GM19395 (cell line): Measurements from ENCODE around the gene PHF14.

ENCODE experiments used
- ATAC-seq: cut with Tn5 transposase; IDR thresholded peaks from one replicate; pipeline ENCODE4 v1.9.1; 2021; ENCODE audit warnings: mild to moderate bottlenecking, moderate library complexity; ENCODE audit not compliant: unreplicated experiment

The PHF14 gene

DNA sequence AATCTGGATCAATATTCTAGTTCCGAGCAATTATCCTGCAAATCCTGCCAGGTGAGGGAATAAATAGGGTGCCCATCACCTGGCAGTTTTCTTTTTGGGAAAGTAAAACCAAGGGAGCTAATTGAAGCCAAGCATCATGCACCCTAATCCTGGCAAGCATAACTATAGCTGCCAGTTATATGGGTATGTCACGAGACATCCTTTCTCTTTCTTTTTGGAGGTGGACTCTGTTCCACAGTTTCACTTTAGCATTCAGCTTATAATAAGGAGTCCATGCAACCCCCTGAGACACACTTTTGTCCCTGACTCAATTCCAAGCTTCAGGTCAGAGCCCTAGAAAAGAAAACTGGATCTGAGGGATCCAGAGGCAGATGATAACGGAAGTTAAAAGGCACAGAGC lies 222.5 kb downstream of the PHF14 start:
- ATAC-seq, result no peak

DNA sequence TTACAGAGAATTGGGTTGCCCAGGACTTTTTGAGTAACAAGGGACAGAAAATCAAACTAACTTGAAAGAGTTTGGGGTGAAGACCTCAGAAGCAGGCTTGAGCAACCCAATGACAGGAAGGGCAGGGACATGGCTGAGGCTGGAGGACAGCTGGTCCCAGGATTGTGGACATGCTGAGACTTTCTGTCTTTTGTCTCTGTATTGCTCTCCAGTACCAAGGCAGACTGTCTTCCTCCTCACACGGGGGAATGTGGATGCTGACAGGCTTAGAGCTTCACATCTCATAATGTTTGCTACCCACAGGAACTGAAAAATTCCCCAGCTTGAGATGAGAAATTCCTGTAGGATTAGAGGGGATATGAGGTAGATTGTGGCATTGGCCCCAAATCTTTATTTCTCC lies 229.6 kb downstream of the PHF14 start:
- ATAC-seq, result no peak

DNA sequence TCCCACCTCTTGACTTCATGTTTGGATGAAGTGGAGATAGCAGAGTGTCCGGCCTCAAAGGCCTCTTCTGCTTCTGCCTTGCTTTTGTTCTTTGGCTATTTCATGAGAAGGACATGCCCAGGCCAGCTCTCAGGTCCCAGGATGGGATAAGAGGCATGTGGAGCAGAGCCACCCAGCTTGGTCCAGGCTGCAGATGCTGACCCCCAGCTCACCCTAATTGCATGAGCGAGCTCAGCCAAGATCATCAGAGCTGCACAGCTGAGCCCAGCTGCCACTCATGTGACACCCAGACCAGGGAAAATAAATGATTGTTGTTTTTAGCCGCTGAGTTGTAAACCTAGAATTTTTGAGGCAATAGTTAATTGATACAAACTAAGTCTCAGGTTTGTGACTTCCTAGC lies 230.0 kb downstream of the PHF14 start:
- no peak for ATAC-seq

DNA sequence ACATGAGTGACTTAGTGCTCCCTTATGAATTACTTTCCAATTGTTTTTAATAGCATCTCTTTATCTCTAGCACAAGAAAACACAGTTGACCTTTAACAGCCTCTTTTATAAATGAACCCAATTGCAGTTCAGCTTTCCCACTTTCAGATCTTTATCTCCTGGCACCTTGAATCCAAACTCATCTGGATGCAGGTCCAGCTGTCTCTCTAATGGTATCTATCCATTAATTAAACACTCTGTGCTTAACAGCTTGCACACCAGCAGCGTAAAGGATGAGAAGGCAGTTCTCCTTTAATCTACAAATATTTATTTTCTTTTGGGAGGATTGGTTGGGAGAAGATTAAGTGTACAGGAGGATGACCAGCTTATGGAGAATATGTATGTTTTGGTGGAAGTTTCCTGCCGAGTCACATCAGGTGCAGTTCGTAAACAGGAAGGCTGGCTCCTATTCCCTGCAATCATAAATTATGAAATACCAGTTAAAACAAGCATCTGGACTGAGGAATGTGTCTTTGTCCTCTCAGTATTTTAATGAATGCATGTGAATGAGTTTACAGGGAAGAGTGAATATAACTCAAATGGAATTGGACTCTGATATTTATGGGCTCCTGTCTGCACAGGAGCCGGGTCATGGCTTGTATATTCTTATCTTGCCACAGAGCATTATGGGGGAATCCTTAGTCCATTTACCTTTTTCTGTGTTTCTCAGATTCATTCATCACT lies 232.7 kb downstream of the PHF14 start:
- no peak for ATAC-seq

DNA sequence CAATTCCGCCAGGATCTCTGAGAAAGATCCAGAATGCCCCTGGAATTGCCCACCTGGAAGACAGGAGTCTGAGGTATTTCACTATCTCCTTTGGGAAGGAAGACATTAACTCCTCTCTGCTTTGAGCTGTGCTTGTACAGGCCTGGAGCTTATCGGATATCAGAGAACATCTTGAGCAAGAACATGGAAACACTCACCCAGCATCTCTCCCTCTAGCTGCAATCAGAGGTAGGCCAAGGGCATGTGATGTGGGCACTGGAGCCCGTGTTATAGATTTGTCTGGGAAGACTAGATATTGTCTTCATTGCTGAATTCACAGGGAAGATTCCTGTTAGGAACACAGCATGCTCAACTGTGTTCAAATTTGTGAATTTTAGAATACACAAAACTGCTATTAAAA lies 233.9 kb downstream of the PHF14 start:
- no peak for ATAC-seq

DNA sequence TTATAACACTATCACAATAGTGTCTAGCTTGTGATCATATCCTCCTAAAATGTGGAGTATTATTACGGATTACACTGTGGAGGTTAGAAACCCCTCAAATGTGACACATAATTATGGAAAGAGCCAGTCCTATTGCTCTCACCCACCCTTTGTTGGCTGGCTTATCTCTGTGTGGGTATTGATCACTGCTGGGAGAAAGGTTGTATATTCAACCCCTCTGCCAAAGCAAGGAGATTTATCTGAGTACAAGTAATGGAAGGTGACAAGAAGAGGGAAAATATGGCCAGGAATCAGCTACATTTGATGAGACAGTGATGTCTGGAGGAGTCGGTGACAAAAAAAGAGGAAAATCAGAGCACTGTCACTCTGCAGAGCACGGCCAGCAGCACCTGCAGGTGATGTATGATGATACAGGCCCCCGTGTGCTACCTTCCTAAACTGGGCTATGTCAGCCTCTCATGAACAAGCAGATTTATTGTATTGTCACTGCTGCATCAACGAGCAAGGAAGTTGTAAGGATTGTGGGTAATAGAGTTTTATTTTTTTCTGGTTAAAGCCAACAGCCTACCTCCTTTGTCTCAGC lies 235.3 kb downstream of the PHF14 start:
- no peak for ATAC-seq

DNA sequence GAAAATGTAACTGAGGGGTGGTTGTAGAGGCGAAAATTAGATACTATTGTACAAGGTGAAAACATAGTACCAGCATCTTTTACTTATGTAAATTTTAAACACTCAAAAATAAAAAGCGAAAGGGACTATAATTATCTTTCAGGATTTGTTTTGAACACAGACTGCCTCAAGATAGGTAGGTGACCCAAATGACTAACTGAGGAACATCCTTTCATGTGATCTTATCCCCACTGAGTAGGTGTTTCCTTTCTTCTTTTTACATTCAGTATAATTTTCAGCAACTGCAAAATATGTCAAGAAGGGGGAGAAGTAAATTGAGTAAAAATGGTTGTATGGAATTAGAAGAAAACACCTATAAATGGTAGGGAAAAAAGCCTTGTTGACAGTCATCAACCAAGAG lies 236.7 kb downstream of the PHF14 start:
- no peak for ATAC-seq

DNA sequence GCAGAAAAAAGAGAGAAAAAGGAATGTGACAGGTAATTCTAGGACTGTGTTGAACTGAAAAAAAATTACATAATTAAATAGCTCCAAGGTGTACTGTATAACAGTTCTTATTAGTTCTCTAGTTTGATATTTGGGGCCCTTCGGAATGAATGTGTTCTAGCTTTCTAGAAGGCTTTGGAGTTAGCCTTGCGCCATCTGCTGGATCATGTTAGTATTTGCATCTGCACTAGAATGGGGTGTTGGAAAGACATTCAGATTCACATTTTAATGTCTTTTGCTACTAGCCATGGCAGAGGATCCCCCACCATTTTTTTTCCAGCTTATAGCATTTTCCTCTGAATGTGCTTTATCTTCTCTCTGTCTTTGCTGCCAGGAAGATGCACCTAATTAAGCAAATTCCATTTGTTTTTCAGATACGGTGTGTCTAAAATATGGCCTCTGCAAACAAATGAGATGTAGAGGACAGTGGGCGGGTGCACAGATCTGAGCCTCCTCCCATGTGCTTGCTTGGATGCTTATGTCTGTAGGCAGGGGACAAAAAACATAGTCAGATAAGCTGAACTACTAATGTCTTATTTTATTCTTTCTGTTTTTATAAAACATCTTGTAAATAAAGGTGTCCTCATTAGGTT lies 238.5 kb downstream of the PHF14 start:
- peak; percentile 95 for ATAC-seq

DNA sequence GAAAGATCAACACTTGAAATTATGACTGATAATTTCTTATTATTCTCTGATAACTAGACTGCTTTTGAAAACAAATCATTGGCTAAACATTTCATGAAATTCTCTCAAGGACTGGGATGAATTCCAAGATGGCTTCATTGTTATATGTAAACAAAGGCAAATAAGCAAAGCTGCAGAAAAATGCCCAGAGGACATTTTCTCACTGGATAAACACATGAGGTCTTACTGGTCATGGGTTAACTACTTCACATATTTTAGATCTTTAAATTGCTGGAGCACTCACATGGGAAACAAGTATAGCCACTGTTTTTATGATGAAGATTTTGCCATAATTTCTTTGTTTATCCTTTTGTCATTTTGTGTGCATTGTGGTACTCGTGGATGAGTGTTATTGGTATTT lies 239.1 kb downstream of the PHF14 start:
- ATAC-seq, result no peak

DNA sequence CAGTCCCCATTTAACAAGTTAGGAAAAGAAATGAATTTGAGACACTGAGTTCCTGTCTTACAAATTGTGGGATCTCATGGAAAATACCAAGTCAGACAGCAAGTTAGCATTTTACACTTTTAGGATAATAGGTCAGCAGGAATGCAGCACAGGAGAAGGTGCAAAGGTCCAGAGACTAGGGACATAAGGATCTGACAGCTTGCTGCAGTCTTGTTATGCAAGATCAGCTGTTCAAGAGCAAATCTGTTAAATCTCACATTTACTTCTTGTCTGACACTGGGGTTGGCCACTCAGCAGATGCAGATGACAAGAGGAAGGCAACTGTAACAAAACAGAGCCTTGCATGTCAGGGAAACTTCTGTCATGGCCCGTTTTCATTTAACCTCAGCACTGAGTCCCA lies 239.6 kb downstream of the PHF14 start:
- ATAC-seq, result no peak

DNA sequence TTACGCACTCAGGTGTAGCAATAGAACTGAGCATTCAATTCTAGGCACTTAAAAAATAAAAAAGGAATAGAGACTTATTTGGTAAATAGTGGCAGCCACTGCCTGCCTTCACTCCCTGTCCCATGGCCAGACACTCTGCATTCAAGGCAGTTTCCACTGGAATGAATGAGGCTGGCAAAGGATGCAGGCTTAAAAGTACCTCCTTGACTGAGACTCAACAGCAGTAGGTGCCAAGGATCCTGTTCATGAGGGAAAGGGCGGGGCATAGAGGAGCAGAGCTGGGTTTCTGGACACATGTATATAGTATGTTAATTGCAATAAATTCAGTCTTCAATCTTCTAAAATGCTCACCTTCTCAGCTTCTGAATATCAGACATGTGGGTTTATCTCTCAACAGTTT lies 242.6 kb downstream of the PHF14 start:
- no peak for ATAC-seq

DNA sequence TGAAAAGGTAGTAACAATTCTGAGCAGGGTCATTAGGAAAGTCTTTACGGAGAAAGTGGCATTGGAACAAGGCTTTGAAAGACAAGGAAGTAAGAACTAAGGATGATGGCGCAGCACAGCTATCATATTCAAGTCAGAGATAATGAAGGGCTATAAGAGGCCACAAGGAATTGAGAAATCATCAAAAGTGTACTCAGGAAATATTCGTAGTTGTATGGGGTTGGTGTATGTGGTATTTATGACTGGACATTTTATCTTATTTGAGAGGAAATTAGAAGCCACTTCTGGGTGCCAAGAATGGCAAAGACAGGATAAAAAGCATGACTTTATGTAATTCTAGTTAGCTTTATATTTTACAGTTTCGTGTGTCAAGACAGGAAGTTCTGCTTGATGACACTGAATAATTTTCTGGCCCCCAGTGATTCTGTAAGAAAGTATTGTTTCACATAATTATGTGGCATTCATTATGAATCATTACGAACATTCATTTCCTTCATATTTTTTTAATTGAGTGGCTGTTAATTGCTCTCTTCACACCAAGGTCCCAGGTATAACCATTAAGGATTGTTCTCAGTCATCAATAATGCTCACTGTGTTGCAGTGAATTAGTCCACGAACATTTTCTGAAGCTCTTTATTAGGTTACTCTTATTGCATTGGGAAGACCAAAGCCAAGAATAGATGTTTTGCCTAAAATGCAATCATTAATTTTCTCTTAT lies 244.3 kb downstream of the PHF14 start:
- no peak for ATAC-seq
